Adrenal gland (tissue), 5 donors: ENCODE data around the gene SLC9B2.

Source experiments
- CTCF ChIP-seq, 6 experiments: fragments of 450-650 bp in 4 of 6; fragments of 200-600 bp in 2 of 6; sonication (generic) in 1 of 6; IDR thresholded peaks; 1 replicate in 5 of 6; 2 replicates in 1 of 6; pipeline versions ENCODE4 v1.5.1 to v1.8.0; 2016 to 2021; ENCODE audit warnings: antibody characterized with exemption in 6 of 6, mild to moderate bottlenecking in 2 of 6, moderate library complexity in 1 of 6
- POLR2A ChIP-seq, 2 donors: fragments of 450-650 bp; IDR thresholded peaks; one replicate each; pipeline ENCODE4 v1.6.1; 2017; ENCODE audit warnings: antibody characterized with exemption in 2 of 2, mild to moderate bottlenecking in 2 of 2, moderate library complexity in 1 of 2
- donor health status: DM: no; HTN: no; CAD: no.

- TF ChIP-seq POLR2A (IDR thresholded peaks at IDR 0.05): no peak
- no peak for TF ChIP-seq CTCF (IDR thresholded peaks at IDR 0.05)
Measured at GRCh38 chr4:103044183-103044582, 32.4 kb downstream of the SLC9B2 start.
